Right lobe of liver (tissue), 6 donors: ENCODE results near the gene ZMAT5. TPM values are rescaled to one million over a fixed set of nuclear protein-coding genes. Genes with fewer than 3 reads are reported as not detected.

Experiments used
- ATAC-seq, 4 donors: fragments of 200-7000 bp; cut with Tn5 transposase; one replicate each; pipeline ENCODE4 v1.9.1; 2020; ENCODE audit warnings: mild to moderate bottlenecking in 4 of 4, moderate library complexity in 4 of 4
- DNase-seq, 3 donors: peaks; one replicate each; pipeline ENCODE4 v3.0.0-alpha.2; 2020
- H3K27ac ChIP-seq, 3 donors: fragments of 200-600 bp; one replicate each; pipeline ENCODE4 v1.8.0; 2022
- H3K27me3 ChIP-seq, 2 donors: fragments of 200-600 bp; one replicate each; pipeline ENCODE4 v1.8.0; 2022
- H3K36me3 ChIP-seq, 4 donors: fragments of 200-600 bp; sonication (generic) in 1 of 4; one replicate each; pipeline versions ENCODE4 v1.5.1 to v1.8.0; 2017 to 2022; ENCODE audit warnings: control low read depth in 1 of 4
- H3K4me1 ChIP-seq, 4 donors: fragments of 200-600 bp; sonication (generic) in 1 of 4; one replicate each; pipeline versions ENCODE4 v1.5.1 to v1.8.0; 2017 to 2022; ENCODE audit warnings: control low read depth in 1 of 4
- H3K4me3 ChIP-seq, 3 donors: fragments of 200-600 bp; one replicate each; pipeline ENCODE4 v1.8.0; 2022
- H3K9me3 ChIP-seq, 4 donors: fragments of 200-600 bp; sonication (generic) in 1 of 4; one replicate each; pipeline versions ENCODE4 v1.5.1 to v1.8.0; 2017 to 2022; ENCODE audit warnings: control low read depth in 1 of 4
- CTCF ChIP-seq, 4 donors: fragments of 200-600 bp in 3 of 4; fragments of 450-650 bp in 1 of 4; IDR thresholded peaks; one replicate each; pipeline versions ENCODE4 v1.5.1 to v1.8.0; 2016 to 2022; ENCODE audit warnings: antibody characterized with exemption in 4 of 4, mild to moderate bottlenecking in 2 of 4
- POLR2A ChIP-seq: fragments of 450-650 bp; IDR thresholded peaks from one replicate; pipeline ENCODE4 v1.6.1; 2017; ENCODE audit warnings: antibody characterized with exemption, mild to moderate bottlenecking
- WGBS: methylation state at CpG from one replicate; pipeline ENCODE4 v1.1.6; 2018; ENCODE audit warnings: low coverage, low lambda C conversion rate; ENCODE audit not compliant: insufficient coverage; ENCODE audit errors: missing lambda C conversion rate; 5-methylcytosine and 5-hydroxymethylcytosine counted together
- intact Hi-C, 2 donors: fragments of 100-400 bp; cut with DNase I; formaldehyde crosslinking; loops; one replicate each; pipeline versions ENCODE4 v1.11.2 to v1.14.1; 2022
- total RNA-seq, 6 experiments: library from RNA; depleted of rRNA in 2 of 6; stranded (reverse); fragments of >200 nt in 2 of 6; fragmentation: NEBNext Ultra II Directional in 3 of 6; extraction: Animal tissue kit (Norgen Biotek cat#: 25700) in 3 of 6; gene quantifications; one replicate each; pipeline versions ENCODE4 v1.1.0 to v1.2.4, GENCODE V29; 2016 to 2023
- donor health status: DM: no; HTN: yes; CAD: no.
- donor health status: DM: no; HTN: no; CAD: no.
- donor health status: DM: no; HTN: no; CAD: no.
- donor health status: DM: no; HTN: yes; CAD: no.
- donor health status: DM: no; HTN: yes; CAD: no.

The ZMAT5 gene
- total RNA-seq, 6 experiments from 2014 or later = 8.9 to 20.5 (median 13.7) TPM

- no peaks in the 10 kb centered on the region for H3K9me3 ChIP-seq
- DNase-seq = no peak
- no peaks in the 10 kb centered on the region for H3K27me3 ChIP-seq
- no peak for ATAC-seq
- 82% methylated on average over 6 of the region's 9 CpGs for WGBS
- H3K36me3 ChIP-seq = peaks cover 0 to 7% (median 3%) of the 10 kb centered on the region in 4 donors
- intact Hi-C loops = loop anchor here in 1 of 2 donors (10.0 kb wide), 1 partner anchor 404 kb away; no protein-coding TSS in a partner anchor
- TF ChIP-seq POLR2A = no peak
- no peak for TF ChIP-seq CTCF (IDR thresholded peaks at IDR 0.05)
- H3K4me1 ChIP-seq = no peaks in the 10 kb centered on the region
- no peak overlapping the region for H3K4me3 ChIP-seq
- H3K27ac ChIP-seq = no peak overlapping the region
These were observed 76.3 kb downstream of the ZMAT5 start for GRCh38 chr22:29690476-29690875.

GRCh38 chr22:29689880-29690213 lies 77.0 kb downstream of the ZMAT5 start:
- 47% methylated on average over 5 of the region's 8 CpGs for WGBS
- no peaks in the 10 kb centered on the region for H3K9me3 ChIP-seq
- no peaks in the 10 kb centered on the region for H3K27me3 ChIP-seq
- intact Hi-C loops = loop anchor here in 1 of 2 donors (10.0 kb wide), 1 partner anchor 405 kb away; no protein-coding TSS in a partner anchor
- H3K27ac ChIP-seq = no peak overlapping the region
- ATAC-seq (peak; percentile 67 to 83 (median 74)), DNase-seq (peak; percentile 61 to 72 (median 61))
- H3K4me1 ChIP-seq = no peaks in the 10 kb centered on the region
- peaks cover 0 to 6% (median 1%) of the 10 kb centered on the region in 4 donors for H3K36me3 ChIP-seq
- no peak overlapping the region for H3K4me3 ChIP-seq
- TF ChIP-seq POLR2A = no peak
- peak; percentile 49 to 78 (median 64) for TF ChIP-seq CTCF (IDR thresholded peaks at IDR 0.05)

GRCh38 chr22:29689206-29689879 lies 77.5 kb downstream of the ZMAT5 start:
- no peak for ATAC-seq
- Histone ChIP-seq H3K36me3 (peaks cover 0 to 6% (median 2%) of the 10 kb centered on the region in 4 donors), H3K4me1 (no peaks in the 10 kb centered on the region), H3K27ac (no peak overlapping the region), H3K9me3 (no peaks in the 10 kb centered on the region), H3K27me3 (no peaks in the 10 kb centered on the region), H3K4me3 (no peak overlapping the region)
- no peak for TF ChIP-seq POLR2A
- TF ChIP-seq CTCF (IDR thresholded peaks at IDR 0.05) = no peak
- intact Hi-C loops = no loop called here
- WGBS = 91% methylated on average over 5 of the region's 5 CpGs
- no peak for DNase-seq

GRCh38 chr22:29684244-29684643 lies 82.6 kb downstream of the ZMAT5 start:
- TF ChIP-seq CTCF (IDR thresholded peaks at IDR 0.05) (no peak), POLR2A (no peak)
- peaks cover 0 to 37% (median 8%) of the 10 kb centered on the region in 4 donors for H3K36me3 ChIP-seq
- no peaks in the 10 kb centered on the region for H3K27me3 ChIP-seq
- ATAC-seq = no peak
- no peak overlapping the region for H3K27ac ChIP-seq
- DNase-seq = no peak
- H3K4me3 ChIP-seq = no peak overlapping the region
- H3K4me1 ChIP-seq = no peaks in the 10 kb centered on the region
- no peaks in the 10 kb centered on the region for H3K9me3 ChIP-seq
- 93% methylated on average over 3 of the region's 4 CpGs for WGBS
- intact Hi-C loops = no loop called here
